Measurements from ENCODE around the gene SNAP91.

DNA sequence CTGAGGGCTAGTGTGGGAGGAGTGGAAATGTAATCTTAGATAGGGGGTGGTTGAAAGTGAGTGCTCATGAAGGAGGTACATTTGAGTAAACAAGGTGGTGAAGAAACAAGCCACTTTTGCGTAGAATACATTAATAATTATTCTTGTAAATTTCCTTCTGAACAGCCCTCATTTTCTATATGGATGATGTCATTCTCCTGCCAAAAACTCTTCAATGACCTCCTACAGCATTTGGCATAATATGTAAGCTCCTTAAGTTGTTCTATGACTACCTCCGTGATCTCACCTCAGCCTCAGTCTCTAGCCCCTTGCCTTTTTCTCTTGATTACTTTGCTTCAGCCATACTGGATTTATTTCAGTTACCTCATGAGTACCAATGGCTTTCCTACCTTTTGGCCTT lies 14.0 kb upstream of the SNAP91 start:
- TF ChIP-seq ZNF274 (IDR thresholded peaks at IDR 0.05; ENCODE audit: low read depth, low read length) = no peak
- no peak for TF ChIP-seq YY1 (IDR thresholded peaks at IDR 0.05; ENCODE audit: insufficient read depth, insufficient read length)
- TF ChIP-seq SUZ12 (IDR thresholded peaks at IDR 0.05; ENCODE audit: extremely low read depth, insufficient read depth, insufficient read length) = no peak

Measured in NT2/D1 (cell line).